Thyroid gland (tissue), 4 donors: ENCODE measurements around the gene EIF5.

Source experiments
- POLR2A ChIP-seq, 2 donors: fragments of 450-650 bp; IDR thresholded peaks; one replicate each; pipeline ENCODE4 v1.6.1; 2017; ENCODE audit warnings: antibody characterized with exemption in 2 of 2, mild to moderate bottlenecking in 2 of 2, moderate library complexity in 1 of 2
- TF ChIP-seq, protein P1 (sequence below), 6 experiments: fragments of 200-600 bp in 3 of 6; fragments of 450-650 bp in 3 of 6; sonication (generic) in 3 of 6; IDR thresholded peaks; one replicate each; pipeline ENCODE4 v1.5.1; 2016 to 2019; ENCODE audit warnings: antibody characterized with exemption in 6 of 6, mild to moderate bottlenecking in 2 of 6, inconsistent platforms in 1 of 6, moderate library complexity in 1 of 6

GRCh38 chr14:103302966-103303365 lies 31.1 kb upstream of the EIF5 start:
- TF ChIP-seq, protein P1, sequence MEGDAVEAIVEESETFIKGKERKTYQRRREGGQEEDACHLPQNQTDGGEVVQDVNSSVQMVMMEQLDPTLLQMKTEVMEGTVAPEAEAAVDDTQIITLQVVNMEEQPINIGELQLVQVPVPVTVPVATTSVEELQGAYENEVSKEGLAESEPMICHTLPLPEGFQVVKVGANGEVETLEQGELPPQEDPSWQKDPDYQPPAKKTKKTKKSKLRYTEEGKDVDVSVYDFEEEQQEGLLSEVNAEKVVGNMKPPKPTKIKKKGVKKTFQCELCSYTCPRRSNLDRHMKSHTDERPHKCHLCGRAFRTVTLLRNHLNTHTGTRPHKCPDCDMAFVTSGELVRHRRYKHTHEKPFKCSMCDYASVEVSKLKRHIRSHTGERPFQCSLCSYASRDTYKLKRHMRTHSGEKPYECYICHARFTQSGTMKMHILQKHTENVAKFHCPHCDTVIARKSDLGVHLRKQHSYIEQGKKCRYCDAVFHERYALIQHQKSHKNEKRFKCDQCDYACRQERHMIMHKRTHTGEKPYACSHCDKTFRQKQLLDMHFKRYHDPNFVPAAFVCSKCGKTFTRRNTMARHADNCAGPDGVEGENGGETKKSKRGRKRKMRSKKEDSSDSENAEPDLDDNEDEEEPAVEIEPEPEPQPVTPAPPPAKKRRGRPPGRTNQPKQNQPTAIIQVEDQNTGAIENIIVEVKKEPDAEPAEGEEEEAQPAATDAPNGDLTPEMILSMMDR (IDR thresholded peaks at IDR 0.05): no peak
- TF ChIP-seq POLR2A (IDR thresholded peaks at IDR 0.05): no peak
